Hematopoietic multipotent progenitor cell treated with erythropoietin and hydrocortisone succinate and interleukin-3 and kit ligand, for 6 days (in vitro differentiated cells): Measurements from ENCODE around the gene SOX11.

Source experiments
- DNase-seq: peaks from one replicate; pipeline ENCODE4 v3.0.0-alpha.2; 2015

Gene SOX11

DNA sequence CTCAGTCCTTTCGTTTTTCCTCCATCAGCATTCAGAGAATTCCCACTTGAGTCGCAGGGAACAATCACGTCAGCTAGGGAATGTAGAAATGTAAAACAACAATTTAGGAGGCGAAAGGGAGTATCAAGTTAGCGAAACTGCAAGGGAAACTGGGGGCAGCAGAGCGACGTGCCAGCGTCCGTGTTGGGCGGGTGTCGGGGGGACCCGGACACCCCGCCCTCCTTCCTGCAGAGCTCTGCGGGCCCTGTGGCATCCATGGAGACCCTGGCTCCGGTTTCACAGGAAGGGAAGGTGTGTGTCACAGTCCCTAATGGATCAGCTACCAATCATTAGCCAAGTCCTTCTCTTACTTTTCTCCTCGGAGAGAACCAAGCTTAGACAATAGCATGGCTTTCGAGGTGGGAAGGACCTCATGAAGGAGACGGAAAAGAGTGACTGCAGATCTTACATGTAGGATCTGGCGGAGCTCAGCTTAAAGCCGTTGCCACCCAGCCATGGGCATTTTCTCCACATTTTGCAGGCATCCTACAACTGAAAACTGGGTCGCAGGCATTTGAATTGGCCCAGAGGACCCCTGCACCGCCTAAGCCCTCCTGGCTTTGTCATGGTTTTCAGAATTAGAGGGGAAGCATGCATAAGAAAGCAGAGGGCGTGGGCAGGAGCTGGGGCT lies 33.7 kb downstream of the SOX11 start:
- peak; percentile 1 for DNase-seq

DNA sequence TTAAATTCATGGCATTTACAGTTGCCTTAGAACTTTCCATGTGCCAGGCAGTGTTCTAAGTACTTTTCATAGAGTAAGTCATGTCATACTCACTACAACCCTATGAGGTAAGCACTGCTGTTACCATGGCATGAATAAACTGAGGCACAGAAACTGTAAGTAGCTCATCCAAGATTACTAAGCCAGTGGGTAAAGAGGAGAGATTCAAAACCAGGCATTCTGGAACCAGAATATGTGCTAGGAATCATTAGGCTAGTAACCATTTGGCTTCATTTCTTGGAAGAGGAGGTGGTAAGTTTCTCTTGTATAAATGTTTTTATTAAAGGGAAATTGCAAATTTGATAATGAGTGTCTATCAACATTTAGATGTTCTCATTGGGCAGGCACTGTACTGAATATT lies 35.1 kb downstream of the SOX11 start:
- no peak for DNase-seq

DNA sequence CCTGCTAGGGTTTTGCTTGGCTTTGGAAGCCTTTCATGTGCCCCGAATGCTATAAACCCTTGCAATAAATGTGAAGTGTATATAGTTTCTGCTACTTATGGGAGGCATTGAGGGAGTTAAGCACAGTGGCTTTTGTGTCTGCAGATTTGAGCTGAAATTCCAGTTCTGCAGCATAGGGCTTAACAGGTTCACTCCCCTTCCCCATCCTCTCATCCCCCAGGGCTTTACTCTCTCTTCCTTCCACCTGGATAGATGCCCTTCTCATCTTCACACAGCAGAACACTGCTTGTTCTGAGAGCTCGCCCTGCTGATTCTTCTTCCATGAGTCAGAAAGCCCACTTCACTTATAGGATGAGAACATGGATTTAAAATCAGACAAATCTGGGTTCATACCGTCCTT lies 37.2 kb downstream of the SOX11 start:
- DNase-seq: no peak

DNA sequence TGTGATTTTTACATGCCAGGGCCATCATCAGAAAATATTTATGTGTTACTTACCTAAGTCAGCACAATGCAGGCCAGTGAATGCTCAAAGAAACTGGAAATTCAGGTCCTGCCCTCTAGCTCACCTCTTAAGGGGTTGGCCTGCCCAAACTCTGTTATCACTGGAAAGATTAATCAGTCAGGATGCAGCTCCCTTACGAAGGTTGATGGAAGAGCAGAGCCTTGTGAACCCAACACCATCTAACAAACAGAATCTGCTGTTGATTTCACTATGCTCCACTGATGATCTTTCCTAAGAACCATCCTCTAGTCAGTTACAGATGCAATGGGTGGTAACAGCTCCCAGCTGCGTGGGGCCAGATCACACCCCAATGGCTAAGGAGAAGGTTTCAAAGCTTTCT lies 38.2 kb downstream of the SOX11 start:
- DNase-seq: no peak

DNA sequence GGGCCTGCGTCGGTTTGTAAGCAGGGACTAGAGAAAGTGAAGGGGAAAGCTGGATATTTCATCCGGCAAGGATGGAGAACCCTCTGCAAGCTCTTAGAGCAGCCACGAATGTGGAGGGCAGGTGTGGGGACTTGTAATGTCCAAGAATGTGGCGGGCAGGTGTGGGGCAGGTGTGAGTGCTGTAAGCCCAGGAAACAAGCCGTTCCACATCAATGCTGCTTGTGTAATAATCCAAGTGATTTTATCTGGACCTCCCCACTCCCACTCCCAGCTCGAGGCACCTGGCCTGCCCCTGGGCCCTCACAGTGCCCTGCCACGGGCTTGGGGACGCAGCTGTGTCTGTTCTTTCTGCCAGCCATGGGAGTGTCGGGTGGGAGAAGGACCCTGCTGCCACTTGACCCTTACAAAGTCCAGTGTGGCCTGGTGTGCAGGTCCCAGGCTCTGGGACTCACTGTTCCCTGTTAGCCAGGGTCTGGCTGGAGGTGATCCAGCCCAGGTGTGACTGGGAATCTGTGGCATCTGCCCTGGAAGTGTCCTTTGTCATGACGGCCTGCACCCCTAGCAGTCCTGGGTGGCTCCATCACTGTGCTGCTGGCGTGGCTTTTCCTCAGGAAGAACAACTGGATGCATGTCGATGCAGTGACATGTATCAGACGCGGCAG lies 42.8 kb downstream of the SOX11 start:
- no peak for DNase-seq

DNA sequence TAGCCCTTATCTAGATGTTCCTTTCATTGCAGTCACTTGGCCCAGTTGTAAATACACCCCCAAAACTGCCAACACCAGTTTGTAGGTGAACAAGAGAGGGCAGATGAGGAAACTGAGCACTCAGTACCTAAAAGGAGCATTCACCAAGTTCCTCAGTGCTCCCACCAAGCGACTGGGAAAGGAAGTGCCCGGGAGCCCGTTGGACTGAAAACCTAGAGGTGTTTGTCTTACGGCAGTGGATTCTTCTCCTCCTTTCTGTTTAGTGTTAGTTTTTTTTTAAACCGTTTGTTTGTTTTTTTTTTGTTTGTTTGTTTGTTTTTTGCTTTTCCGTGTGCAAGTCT lies 43.3 kb downstream of the SOX11 start:
- DNase-seq: no peak

DNA sequence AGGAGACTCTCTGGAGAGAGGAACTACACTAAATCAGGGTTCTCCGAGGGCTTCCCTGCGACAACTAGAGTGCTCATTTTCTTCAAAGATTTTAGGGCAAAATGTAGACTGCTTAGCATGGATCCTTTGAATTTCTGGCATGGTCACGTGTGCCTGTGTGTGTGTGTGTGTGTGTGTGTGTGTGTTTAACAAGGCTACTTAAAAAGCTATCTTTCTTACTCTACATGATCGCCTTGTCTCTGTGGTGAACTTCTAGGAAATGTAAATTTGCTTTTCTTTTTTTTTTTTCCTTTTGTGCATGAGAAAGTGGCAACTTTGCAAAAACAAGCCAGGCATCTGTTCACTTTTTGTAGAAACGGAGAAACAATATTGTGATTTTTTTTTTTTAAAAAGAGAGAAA lies 43.9 kb downstream of the SOX11 start:
- no peak for DNase-seq

DNA sequence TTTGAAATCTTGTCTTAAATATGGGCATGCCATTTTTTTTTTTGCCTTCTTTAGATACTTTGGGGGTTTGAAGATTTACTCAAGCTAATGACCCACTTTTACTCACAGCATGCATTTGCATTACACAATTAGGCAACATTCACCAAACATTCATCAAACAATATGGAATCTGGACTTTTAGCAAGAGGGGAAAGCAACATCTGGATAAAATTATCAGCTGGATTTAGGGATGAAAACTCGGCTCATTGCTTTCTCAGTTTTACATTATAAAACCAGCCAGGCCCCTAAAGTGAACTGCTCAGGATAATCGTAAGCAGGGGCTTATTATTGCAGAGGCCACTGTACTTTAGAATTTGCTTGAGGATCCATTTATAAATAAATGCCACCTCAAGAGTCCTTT lies 44.7 kb downstream of the SOX11 start:
- no peak for DNase-seq

DNA sequence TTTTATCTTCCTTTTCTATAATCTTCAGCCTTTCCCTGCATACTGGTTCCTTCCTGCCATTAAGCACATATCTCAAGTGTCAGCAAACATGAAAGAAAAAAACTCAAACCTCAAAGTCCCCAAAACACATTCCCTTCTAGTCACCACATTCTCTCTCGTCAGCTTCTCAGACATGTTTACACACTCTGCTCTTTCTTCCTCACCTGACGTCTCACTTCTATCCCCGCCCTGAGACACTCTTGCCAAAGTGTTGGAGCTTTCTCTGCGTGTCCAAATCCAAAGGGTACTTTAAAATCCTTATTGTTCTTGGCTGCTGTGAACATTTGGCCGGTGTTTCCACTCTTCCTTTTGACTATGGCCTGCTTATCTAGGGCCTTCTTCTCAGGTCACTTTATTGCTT lies 47.9 kb downstream of the SOX11 start:
- no peak for DNase-seq

DNA sequence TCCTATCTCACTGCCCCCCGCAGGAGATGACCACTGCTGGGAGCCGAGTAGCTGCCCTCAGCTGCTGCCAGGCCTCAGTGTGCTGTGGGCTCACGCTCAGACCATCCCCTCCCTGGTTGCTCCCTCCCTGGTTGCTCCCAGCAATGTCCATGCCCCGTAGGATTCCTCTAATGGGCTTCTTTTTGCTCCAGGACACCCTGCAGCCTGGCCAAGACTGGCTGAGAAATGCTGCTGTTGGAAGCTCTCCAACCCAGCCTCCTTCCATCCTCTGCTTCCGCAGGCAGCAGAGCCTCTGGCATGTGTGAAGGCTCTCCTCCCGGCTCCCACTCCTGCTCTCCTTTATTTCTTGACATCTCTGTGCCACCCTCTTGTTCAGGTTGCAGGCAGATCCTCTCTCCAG lies 48.6 kb downstream of the SOX11 start:
- no peak for DNase-seq

DNA sequence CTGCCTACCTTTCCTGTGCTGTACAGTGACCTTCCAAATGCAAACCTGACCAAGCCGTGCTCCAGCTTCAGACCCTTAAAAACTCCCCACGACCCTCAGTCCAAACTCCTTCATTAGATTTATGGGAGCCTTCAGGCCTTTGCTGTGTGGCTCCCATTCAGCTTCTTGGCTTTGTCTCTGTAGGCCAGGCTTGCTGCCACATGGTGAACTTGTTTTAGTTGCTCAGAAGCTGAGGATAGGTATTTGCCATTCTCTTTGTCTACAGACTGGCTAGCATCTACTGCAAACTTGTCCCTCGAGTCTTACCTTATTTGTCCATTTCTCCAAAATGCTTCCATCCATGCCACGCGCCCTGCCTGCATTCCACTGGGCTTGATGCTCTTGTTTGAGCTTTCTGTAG lies 49.1 kb downstream of the SOX11 start:
- no peak for DNase-seq

DNA sequence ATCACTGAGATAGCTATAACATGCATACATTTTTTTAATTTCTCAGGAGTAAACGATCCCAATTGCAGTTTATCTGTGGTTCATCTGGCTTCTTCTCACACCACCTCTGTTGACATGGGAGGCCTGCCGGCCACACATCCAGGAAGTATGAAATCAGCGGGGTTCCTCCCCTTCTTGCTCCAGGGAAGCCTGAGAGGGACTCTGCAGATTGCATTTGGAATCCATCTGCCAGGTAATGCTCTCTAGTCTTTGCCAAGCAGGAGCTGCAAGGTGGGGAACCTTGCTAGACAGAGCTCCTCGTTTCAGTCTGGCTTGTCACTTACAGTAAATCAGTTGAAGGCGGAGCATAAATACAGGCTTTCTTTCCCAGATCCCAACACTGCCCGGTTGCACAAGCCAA lies 49.9 kb downstream of the SOX11 start:
- DNase-seq: no peak

DNA sequence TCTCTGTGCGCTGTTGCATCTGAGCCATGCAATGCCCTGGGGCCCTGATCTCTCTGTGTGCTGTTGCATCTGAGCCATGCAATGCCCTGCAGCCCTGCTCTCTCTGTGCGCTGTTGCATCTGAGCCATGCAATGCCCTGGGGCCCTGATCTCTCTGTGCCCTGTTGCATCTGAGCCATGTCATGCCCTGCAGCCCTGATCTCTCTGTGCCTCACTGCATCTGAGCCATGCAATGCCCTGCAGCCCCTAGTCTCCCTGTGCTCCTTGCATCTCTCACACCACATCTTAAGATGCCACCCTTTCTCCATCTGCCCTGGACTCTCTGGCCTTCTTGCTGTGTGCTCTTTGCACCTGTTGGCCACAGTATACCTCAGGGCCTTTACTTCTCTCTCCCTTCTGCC lies 56.2 kb downstream of the SOX11 start:
- no peak for DNase-seq

DNA sequence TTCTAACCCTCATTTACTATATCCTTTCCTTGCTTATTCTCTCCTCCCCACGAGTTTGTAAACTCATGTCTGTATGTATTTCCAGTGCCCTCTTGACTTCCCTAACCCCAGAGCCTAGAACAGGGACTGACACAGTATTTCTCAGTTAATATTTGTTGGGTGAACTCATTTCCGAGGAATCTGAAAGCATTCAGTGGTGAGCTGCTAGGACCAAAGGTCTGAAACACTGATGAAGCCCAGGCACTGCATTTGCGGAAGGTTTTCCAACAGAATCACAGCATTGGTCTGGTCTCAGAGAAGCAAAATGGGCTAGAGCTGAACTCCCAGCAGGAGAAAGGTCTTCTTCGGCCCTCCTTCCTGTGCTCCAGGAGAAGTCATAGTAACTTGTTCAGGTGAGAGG lies 56.8 kb downstream of the SOX11 start:
- DNase-seq: no peak

DNA sequence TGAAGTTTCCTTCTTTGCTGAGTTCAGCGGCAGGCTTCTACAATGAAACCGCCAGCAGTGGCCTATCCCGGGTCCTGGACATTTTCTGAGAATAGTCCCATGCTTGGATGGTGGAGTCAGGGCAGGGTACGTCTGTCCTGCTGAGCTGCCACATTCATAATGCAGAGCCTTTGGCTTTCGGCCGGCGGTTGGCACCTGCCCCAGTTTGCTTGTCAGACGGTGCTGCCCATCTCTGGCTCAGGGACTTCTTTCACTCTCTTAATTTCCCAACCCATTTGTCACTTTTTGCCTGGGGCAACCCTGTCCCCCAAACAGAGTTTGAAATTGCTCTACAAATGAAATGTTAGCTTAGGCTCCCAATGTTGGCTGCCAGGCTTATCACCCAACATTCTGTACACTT lies 57.2 kb downstream of the SOX11 start:
- no peak for DNase-seq
